ENCODE measurements around the gene GOLGA7B.
A peak's percentile ranks its signal among the peaks of the same experiment; 100 is the strongest.
"Not testable (repeated sequence)": the region's sequence is repeated elsewhere in the genome, so short reads cannot be mapped to it uniquely, and the experiment has no call there.

The GOLGA7B gene

GRCh38 chr10:97836446-97836845 is 13.2 kb upstream of the GOLGA7B start:
- DNase-seq, result peak; percentile 44 to 62 (median 55)

GRCh38 chr10:97838091-97838490 is 11.6 kb upstream of the GOLGA7B start:
- DNase-seq, result peak in 1 of 3 donors; percentile 20

GRCh38 chr10:97841166-97841565 is 8.5 kb upstream of the GOLGA7B start:
- DNase-seq, result not testable (repeated sequence)

- DNase-seq, result not testable (repeated sequence)
Measured at GRCh38 chr10:97842114-97842513, 7.5 kb upstream of the GOLGA7B start.

GRCh38 chr10:97842656-97843280 is 6.9 kb upstream of the GOLGA7B start:
- DNase-seq, result peak; percentile 42 to 52 (median 42)

GRCh38 chr10:97843281-97843671 is 6.4 kb upstream of the GOLGA7B start:
- peak; percentile 39 to 68 (median 52) for DNase-seq

- DNase-seq, result not testable (repeated sequence)
Measured at GRCh38 chr10:97843972-97844371, 5.7 kb upstream of the GOLGA7B start.

GRCh38 chr10:97844678-97845077 is 5.0 kb upstream of the GOLGA7B start:
- DNase-seq, result no peak

- DNase-seq, result no peak
Measured at GRCh38 chr10:97849103-97849686, 448 bp upstream of the GOLGA7B start.

GRCh38 chr10:97850446-97850845 is 803 bp downstream of the GOLGA7B start:
- DNase-seq, result peak; percentile 36 to 66 (median 51)

- peak; percentile 77 to 81 (median 77) for DNase-seq
Measured at GRCh38 chr10:97851341-97852001, 1.8 kb downstream of the GOLGA7B start.

- DNase-seq, result no peak
Measured at GRCh38 chr10:97852277-97852676, 2.6 kb downstream of the GOLGA7B start.

- peak in 1 of 3 donors; percentile 25 for DNase-seq
Measured at GRCh38 chr10:97852840-97853405, 3.3 kb downstream of the GOLGA7B start.

- peak; percentile 25 to 51 (median 47) for DNase-seq
Measured at GRCh38 chr10:97854743-97855142, 5.1 kb downstream of the GOLGA7B start.

GRCh38 chr10:97858001-97858439 is 8.4 kb downstream of the GOLGA7B start:
- DNase-seq, result peak; percentile 87 to 90 (median 89)

- DNase-seq, result peak; percentile 88 to 90 (median 89)
Measured at GRCh38 chr10:97861097-97861750, 11.6 kb downstream of the GOLGA7B start.

GRCh38 chr10:97861924-97862323 is 12.3 kb downstream of the GOLGA7B start:
- DNase-seq, result no peak

GRCh38 chr10:97863808-97864207 is 14.2 kb downstream of the GOLGA7B start:
- DNase-seq, result no peak

GRCh38 chr10:97865488-97865887 is 15.8 kb downstream of the GOLGA7B start:
- DNase-seq, result no peak

- no peak for DNase-seq
Measured at GRCh38 chr10:97866524-97867219, 17.0 kb downstream of the GOLGA7B start.

GRCh38 chr10:97867220-97867800 is 17.7 kb downstream of the GOLGA7B start:
- DNase-seq, result no peak

- DNase-seq, result no peak
Measured at GRCh38 chr10:97868134-97868685, 18.6 kb downstream of the GOLGA7B start.
